CD4-positive, alpha-beta memory T cell (primary cell): ENCODE data around the gene HDAC9. TPM values are rescaled to one million over a fixed set of nuclear protein-coding genes. Genes with fewer than 3 reads are reported as not detected.

Experiments used
- CTCF ChIA-PET: fragments of 350-600 bp; sonication (Branson Sonifier 250); formaldehyde crosslinking; loops from one replicate; lab custom pipeline; 2021; ENCODE audit warnings: inconsistent platforms; ENCODE audit not compliant: partially characterized antibody; lab: Charles Lee
- POLR2A ChIA-PET: fragments of 350-600 bp; sonication (Branson Sonifier 250); formaldehyde crosslinking; loops from one replicate; lab custom pipeline; 2021; ENCODE audit not compliant: partially characterized antibody; lab: Charles Lee
- DNase-seq, 5 donors: peaks; one replicate each; pipeline versions ENCODE4 v3.0.0 to v3.0.0-alpha.2; 2020 to 2022; ENCODE audit warnings: mixed read lengths in 1 of 5
- H3K27ac ChIP-seq: one replicate; pipeline ENCODE4 v1.7.0; 2013; ENCODE audit warnings: low read depth, low read length
- H3K27me3 ChIP-seq: 2 replicates; pipeline ENCODE4 v1.7.0; 2013; ENCODE audit warnings: mild to moderate bottlenecking, low read length, moderate library complexity; ENCODE audit not compliant: insufficient read depth
- H3K36me3 ChIP-seq: 2 replicates; pipeline ENCODE4 v1.7.0; 2013; ENCODE audit warnings: mild to moderate bottlenecking, low read length, moderate library complexity; ENCODE audit not compliant: insufficient read depth
- H3K4me1 ChIP-seq: 2 replicates; pipeline ENCODE4 v1.7.0; 2013; ENCODE audit warnings: mild to moderate bottlenecking, low read length, moderate library complexity; ENCODE audit not compliant: insufficient read depth
- H3K4me3 ChIP-seq, 2 donors: one replicate each; pipeline ENCODE4 v1.7.0; 2013; ENCODE audit warnings: low read length in 2 of 2, mild to moderate bottlenecking in 1 of 2
- H3K9me3 ChIP-seq, 2 donors: one replicate each; pipeline ENCODE4 v1.7.0; 2013; ENCODE audit warnings: low read length in 2 of 2, control low read depth in 1 of 2; ENCODE audit not compliant: control insufficient read depth in 1 of 2
- H3K27ac Mint-ChIP-seq, 7 donors: one replicate each; pipeline ENCODE4 v1.8.0; 2020 to 2021; ENCODE audit warnings: mixed read lengths in 7 of 7, mild to moderate bottlenecking in 6 of 7, inconsistent platforms in 3 of 7, moderate library complexity in 3 of 7
- H3K27me3 Mint-ChIP-seq, 2 donors: one replicate each; pipeline ENCODE4 v1.8.0; 2020 to 2021; ENCODE audit warnings: mixed read lengths in 2 of 2
- H3K36me3 Mint-ChIP-seq, 2 donors: one replicate each; pipeline ENCODE4 v1.8.0; 2020 to 2021; ENCODE audit warnings: mixed read lengths in 2 of 2, inconsistent platforms in 1 of 2, mild to moderate bottlenecking in 1 of 2
- H3K4me1 Mint-ChIP-seq, 4 donors: one replicate each; pipeline ENCODE4 v1.8.0; 2020 to 2021; ENCODE audit warnings: mixed read lengths in 4 of 4, mild to moderate bottlenecking in 1 of 4
- H3K4me3 Mint-ChIP-seq, 8 donors: one replicate each; pipeline ENCODE4 v1.8.0; 2020 to 2021; ENCODE audit warnings: mixed read lengths in 8 of 8, mild to moderate bottlenecking in 7 of 8, moderate library complexity in 6 of 8, inconsistent platforms in 3 of 8
- H3K9me3 Mint-ChIP-seq, 8 donors: one replicate each; pipeline ENCODE4 v1.8.0; 2020 to 2021; ENCODE audit warnings: mixed read lengths in 8 of 8, mild to moderate bottlenecking in 5 of 8, inconsistent platforms in 3 of 8, moderate library complexity in 1 of 8
- intact Hi-C: fragments of 100-400 bp; cut with micrococcal nuclease; formaldehyde crosslinking; loops from one replicate; pipeline ENCODE4 v1.15.1; 2023
- polyA plus RNA-seq, 2 donors: library from polyadenylated mRNA; unstranded; fragments of 300-500 nt; fragmentation: Illumina TruSeq; gene quantifications; one replicate each; pipeline ENCODE4 v1.2.3, GENCODE V29; 2021
- total RNA-seq, 2 experiments: library from RNA; stranded (reverse); gene quantifications; one replicate each; pipeline ENCODE4 v1.2.3, GENCODE V29; 2021

The HDAC9 gene
- total and polyA plus RNA-seq, 4 experiments from 2014 or later: 0.36 to 0.73 (median 0.39) TPM; not detected in 1

DNA sequence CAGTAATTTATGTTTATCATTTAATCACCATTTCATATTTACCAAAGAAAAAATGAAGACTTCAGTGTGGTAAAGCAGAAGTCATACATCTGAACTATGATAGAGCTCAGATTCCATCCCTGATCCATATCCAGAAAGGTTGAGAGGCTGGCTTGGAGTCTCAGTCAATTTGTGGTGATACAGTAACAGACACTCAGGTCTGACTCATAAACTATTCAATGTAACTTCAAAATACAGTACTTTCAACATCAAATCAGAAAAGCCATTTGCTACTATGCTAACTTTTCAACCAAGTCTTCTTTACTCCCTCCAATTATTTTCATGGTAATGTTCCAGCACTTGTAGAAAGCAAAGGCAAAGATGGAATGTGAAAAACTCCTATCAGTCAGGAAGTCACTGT is 190.4 kb downstream of the HDAC9 start:
- intact Hi-C loops: no loop called here
- Histone ChIP-seq H3K27me3 (no peaks in the 10 kb centered on the region), H3K4me3 (no peak overlapping the region), H3K4me1 (no peaks in the 10 kb centered on the region), H3K36me3 (no peaks in the 10 kb centered on the region), H3K9me3 (no peaks in the 10 kb centered on the region), H3K27ac (no peak overlapping the region)
- H3K4me1 Mint-ChIP-seq: no peaks in the 10 kb centered on the region
- peaks cover 0 to 3% (median 0%) of the 10 kb centered on the region in 8 donors for H3K9me3 Mint-ChIP-seq
- H3K36me3 Mint-ChIP-seq: no peaks in the 10 kb centered on the region
- no peaks in the 10 kb centered on the region for H3K27me3 Mint-ChIP-seq
- no peak overlapping the region for H3K27ac Mint-ChIP-seq
- DNase-seq: no peak
- CTCF ChIA-PET: no interaction called here
- POLR2A ChIA-PET: no interaction called here
- no peak overlapping the region for H3K4me3 Mint-ChIP-seq

DNA sequence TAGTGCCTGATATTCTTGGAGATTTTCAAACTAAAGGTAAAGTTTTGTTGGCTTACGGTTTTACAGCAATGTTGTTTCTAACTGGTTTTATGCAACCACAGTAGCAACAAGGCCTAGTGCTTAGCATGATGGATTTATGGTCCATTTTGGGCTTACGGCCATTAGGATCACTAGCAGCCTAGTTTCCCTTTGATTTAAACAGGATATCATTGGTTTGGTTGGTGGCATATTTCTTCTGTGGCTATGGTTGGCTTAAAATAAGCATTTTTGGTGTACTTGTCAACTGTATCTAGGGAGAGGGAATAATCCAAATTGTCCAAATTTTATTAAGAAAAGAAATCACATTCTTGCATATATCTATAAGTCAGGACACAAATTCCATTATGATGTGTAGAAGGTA is 194.0 kb downstream of the HDAC9 start:
- Histone ChIP-seq H3K9me3 (no peaks in the 10 kb centered on the region), H3K4me1 (no peaks in the 10 kb centered on the region)

DNA sequence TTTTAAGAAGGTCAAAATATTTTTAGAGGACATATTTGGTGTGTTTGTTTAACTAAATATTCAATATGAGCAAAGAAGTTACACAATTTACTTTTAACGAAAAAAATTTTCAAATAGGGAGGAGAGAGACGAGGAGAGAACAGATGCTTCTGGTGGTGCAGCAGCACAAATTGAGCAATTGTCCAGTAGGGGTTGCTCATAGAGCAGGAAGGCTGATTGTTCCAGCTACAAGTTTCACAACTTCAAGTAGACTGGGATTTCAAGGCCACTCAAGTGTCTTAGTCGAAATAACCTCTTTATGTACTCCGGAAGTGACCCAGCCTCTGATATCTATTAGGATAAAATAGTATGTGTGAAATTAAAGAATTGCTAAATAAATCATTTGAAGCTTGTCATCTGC is 197.9 kb downstream of the HDAC9 start:
- intact Hi-C loops: no loop called here
- H3K27ac Mint-ChIP-seq: no peak overlapping the region

More for the DNA sequence above, 194.0 kb downstream of the HDAC9 start:
- H3K4me1 Mint-ChIP-seq: no peaks in the 10 kb centered on the region
- ChIA-PET POLR2A (no interaction called here), CTCF (no interaction called here)
- H3K27me3 Mint-ChIP-seq: no peaks in the 10 kb centered on the region
- H3K4me3 Mint-ChIP-seq: no peak overlapping the region
- Histone ChIP-seq H3K36me3 (no peaks in the 10 kb centered on the region), H3K27me3 (no peaks in the 10 kb centered on the region), H3K27ac (no peak overlapping the region), H3K4me3 (no peak overlapping the region)
- H3K27ac Mint-ChIP-seq: no peak overlapping the region
- no peak for DNase-seq
- peaks cover 0 to 3% (median 0%) of the 10 kb centered on the region in 8 donors for H3K9me3 Mint-ChIP-seq
- no peaks in the 10 kb centered on the region for H3K36me3 Mint-ChIP-seq
- intact Hi-C loops: no loop called here

DNA sequence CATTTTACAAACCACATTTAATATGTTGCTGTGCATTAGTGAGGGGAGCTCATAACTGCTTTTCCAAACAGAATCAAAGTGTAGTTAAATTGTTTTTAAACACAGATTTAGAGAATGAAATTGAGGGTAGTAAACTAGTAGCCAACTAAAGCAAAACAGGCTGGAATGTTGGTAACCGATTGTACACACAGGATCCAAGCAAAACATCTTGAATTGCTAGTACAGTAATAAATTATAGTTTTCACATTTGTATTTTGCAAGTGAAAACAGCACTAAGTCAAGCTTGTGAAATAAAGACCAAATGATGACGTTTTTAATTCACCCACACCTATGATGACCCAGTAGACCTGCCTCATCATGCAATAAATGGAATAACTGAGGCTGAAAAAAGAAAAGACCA is 198.3 kb downstream of the HDAC9 start:
- CTCF ChIA-PET: no interaction called here

More for the DNA sequence above, 197.9 kb downstream of the HDAC9 start:
- no peaks in the 10 kb centered on the region for H3K9me3 ChIP-seq
- DNase-seq: no peak
- H3K36me3 ChIP-seq: no peaks in the 10 kb centered on the region
- ChIA-PET CTCF (no interaction called here), POLR2A (no interaction called here)
- Mint-ChIP-seq H3K4me3 (no peak overlapping the region), H3K4me1 (no peaks in the 10 kb centered on the region), H3K9me3 (peaks cover 0 to 5% (median 0%) of the 10 kb centered on the region in 8 donors), H3K27me3 (no peaks in the 10 kb centered on the region), H3K36me3 (no peaks in the 10 kb centered on the region)
- no peak overlapping the region for H3K27ac ChIP-seq
- H3K4me3 ChIP-seq: no peak overlapping the region
- H3K27me3 ChIP-seq: no peaks in the 10 kb centered on the region
- no peaks in the 10 kb centered on the region for H3K4me1 ChIP-seq

DNA sequence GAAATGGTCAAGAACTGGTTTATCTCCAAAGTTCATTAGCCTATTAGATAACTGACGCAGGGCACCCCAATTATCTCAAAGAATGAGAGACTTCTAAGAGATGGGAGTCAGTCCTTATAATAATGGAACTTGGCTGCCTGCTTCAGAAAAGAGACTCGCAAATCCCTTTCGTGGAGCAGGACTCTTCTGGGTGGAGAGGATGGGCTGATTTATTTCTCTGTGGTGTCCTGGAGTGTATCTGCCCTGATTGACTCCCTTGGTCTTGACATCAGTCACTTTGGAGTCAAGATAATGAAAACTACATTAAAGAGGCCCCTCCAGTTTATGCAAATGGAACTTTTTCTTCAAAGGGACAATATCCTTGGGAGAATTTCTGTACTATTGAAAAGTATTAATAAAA is 198.9 kb downstream of the HDAC9 start:
- POLR2A ChIA-PET: no interaction called here
- CTCF ChIA-PET: no interaction called here
- Mint-ChIP-seq H3K4me3 (no peak overlapping the region), H3K27ac (no peak overlapping the region), H3K27me3 (no peaks in the 10 kb centered on the region), H3K4me1 (no peaks in the 10 kb centered on the region), H3K9me3 (peaks cover 0 to 5% (median 0%) of the 10 kb centered on the region in 8 donors), H3K36me3 (no peaks in the 10 kb centered on the region)
- no peaks in the 10 kb centered on the region for H3K36me3 ChIP-seq
- no peak overlapping the region for H3K4me3 ChIP-seq
- DNase-seq: no peak
- no peaks in the 10 kb centered on the region for H3K4me1 ChIP-seq
- H3K27ac ChIP-seq: no peak overlapping the region
- intact Hi-C loops: no loop called here
- no peaks in the 10 kb centered on the region for H3K27me3 ChIP-seq
- H3K9me3 ChIP-seq: no peaks in the 10 kb centered on the region

More for the DNA sequence above, 198.3 kb downstream of the HDAC9 start:
- no peak overlapping the region for H3K27ac ChIP-seq
- H3K27me3 ChIP-seq: no peaks in the 10 kb centered on the region
- DNase-seq: no peak
- no peaks in the 10 kb centered on the region for H3K9me3 ChIP-seq
- Mint-ChIP-seq H3K9me3 (peaks cover 0 to 5% (median 0%) of the 10 kb centered on the region in 8 donors), H3K4me1 (no peaks in the 10 kb centered on the region), H3K27ac (no peak overlapping the region), H3K4me3 (no peak overlapping the region), H3K36me3 (no peaks in the 10 kb centered on the region), H3K27me3 (no peaks in the 10 kb centered on the region)
- intact Hi-C loops: no loop called here
- H3K4me3 ChIP-seq: no peak overlapping the region
- H3K36me3 ChIP-seq: no peaks in the 10 kb centered on the region
- H3K4me1 ChIP-seq: no peaks in the 10 kb centered on the region
- POLR2A ChIA-PET: no interaction called here

DNA sequence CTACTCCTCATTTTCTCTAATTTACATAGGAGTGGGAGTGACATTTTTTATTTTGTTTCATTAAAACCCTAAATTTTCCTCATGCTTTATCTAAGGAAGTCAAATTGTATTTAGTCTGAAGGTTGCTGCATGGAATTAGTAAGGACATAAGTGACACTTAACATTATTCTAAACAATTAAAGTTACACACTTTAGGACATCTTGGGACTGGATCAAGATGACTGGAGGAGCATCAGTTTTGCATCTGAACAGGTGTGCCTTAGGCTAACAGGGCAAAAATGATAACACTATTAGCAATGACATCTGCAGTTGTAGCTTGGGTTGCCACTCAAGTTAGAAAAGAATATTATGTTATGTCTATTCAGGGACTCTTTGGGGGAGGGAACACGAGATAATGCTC is 199.4 kb downstream of the HDAC9 start:
- H3K4me1 ChIP-seq: no peaks in the 10 kb centered on the region
- Mint-ChIP-seq H3K27me3 (no peaks in the 10 kb centered on the region), H3K4me3 (no peak overlapping the region), H3K36me3 (no peaks in the 10 kb centered on the region), H3K9me3 (peaks cover 0 to 5% (median 0%) of the 10 kb centered on the region in 8 donors), H3K27ac (no peak overlapping the region), H3K4me1 (no peaks in the 10 kb centered on the region)
- intact Hi-C loops: no loop called here
- H3K27ac ChIP-seq: no peak overlapping the region
- H3K27me3 ChIP-seq: no peaks in the 10 kb centered on the region
- no peak for DNase-seq
- ChIA-PET POLR2A (no interaction called here), CTCF (no interaction called here)
- H3K4me3 ChIP-seq: no peak overlapping the region
- no peaks in the 10 kb centered on the region for H3K36me3 ChIP-seq
- no peaks in the 10 kb centered on the region for H3K9me3 ChIP-seq

DNA sequence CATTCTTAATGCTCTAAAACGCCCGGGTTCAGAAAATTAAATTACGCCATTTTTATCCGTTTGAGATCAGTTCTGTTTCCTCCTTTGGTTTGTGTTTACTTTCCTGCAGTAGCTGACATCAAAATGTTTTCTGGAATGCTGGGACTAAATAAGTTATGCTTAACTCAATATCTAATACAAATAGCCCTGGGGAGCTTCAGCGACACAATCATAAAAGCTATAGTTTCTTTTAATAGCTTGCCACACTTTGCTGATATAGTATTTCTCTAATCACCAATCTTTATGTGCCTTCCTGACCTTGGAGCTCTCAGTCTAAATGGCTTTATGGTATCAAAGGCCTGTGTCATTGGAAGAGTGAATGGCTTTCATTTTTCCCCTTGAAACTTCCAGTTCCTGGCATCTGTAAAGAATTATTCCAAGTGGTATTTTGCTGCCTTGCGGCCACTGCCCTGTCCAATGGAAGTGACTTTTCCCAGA is 202.7 kb downstream of the HDAC9 start:
- no peaks in the 10 kb centered on the region for H3K4me1 Mint-ChIP-seq
- CTCF ChIA-PET: no interaction called here
- no peaks in the 10 kb centered on the region for H3K4me1 ChIP-seq
- H3K27ac Mint-ChIP-seq: no peak overlapping the region
- no peak overlapping the region for H3K4me3 ChIP-seq
- no peaks in the 10 kb centered on the region for H3K27me3 Mint-ChIP-seq
- no peak overlapping the region for H3K27ac ChIP-seq
- H3K36me3 ChIP-seq: no peaks in the 10 kb centered on the region
- H3K4me3 Mint-ChIP-seq: no peak overlapping the region
- no peaks in the 10 kb centered on the region for H3K27me3 ChIP-seq
- intact Hi-C loops: no loop called here
- POLR2A ChIA-PET: no interaction called here
- H3K9me3 ChIP-seq: no peaks in the 10 kb centered on the region
- DNase-seq: no peak
- peaks cover 0 to 5% (median 1%) of the 10 kb centered on the region in 8 donors for H3K9me3 Mint-ChIP-seq
- no peaks in the 10 kb centered on the region for H3K36me3 Mint-ChIP-seq

DNA sequence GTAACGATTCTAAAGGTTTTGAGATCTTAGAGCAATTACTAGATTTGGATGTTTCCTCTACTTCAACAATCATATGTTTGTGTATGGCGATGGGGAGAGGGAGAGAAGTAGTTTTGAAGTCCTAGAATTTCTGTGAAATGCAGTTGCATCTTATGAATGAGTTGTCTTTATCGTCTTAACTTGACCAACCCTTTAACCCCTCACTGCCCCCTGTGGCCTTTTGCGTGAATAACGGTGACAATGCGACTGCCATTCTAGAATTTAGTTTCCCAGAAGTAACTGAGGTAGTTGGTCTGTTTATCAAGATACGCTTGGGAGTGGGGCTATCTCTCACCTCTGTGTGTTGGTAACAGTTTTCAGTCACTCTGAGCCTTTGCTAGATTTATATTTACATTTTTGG is 204.6 kb downstream of the HDAC9 start:
- no peak overlapping the region for H3K27ac ChIP-seq
- no peaks in the 10 kb centered on the region for H3K4me1 Mint-ChIP-seq
- intact Hi-C loops: no loop called here
- no peak overlapping the region for H3K4me3 ChIP-seq
- H3K36me3 Mint-ChIP-seq: no peaks in the 10 kb centered on the region
- POLR2A ChIA-PET: no interaction called here
- H3K4me3 Mint-ChIP-seq: no peak overlapping the region
- no peak for DNase-seq
- CTCF ChIA-PET: no interaction called here
- no peaks in the 10 kb centered on the region for H3K27me3 ChIP-seq
- H3K36me3 ChIP-seq: no peaks in the 10 kb centered on the region
- H3K27me3 Mint-ChIP-seq: no peaks in the 10 kb centered on the region
- H3K9me3 ChIP-seq: no peaks in the 10 kb centered on the region
- H3K4me1 ChIP-seq: no peaks in the 10 kb centered on the region
- no peak overlapping the region for H3K27ac Mint-ChIP-seq
- H3K9me3 Mint-ChIP-seq: peaks cover 0 to 4% (median under 1%) of the 10 kb centered on the region in 8 donors
